OCI-M2 (cell line): ENCODE results near the gene SLC7A14.

ENCODE experiments used
- DNase-seq: peaks from one replicate; lab custom pipeline; 2025; ENCODE audit not compliant: unreplicated experiment; lab: John Stamatoyannopoulos, UW

Gene SLC7A14

DNA sequence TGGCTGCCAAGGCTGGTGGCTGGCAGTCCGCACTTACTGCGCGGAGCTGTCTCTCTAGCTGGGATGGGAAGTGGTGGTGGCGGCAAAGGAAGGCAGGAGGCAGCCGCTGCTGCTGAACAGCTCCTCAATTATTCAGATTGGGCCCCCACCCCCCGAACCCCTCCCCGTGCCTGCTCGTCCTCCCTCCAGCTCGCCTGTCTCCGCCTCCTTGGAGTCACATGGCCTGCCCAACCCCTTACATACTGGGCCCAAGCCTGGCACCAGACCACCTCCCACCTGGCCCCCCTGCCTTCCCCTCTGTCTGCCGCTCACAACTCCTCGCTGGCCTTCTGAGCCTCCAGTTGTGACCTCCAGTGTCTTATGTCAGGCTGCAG is at the start of gene SLC7A14:
SLC7A14 (minus strand) TSS at position 139 of the 374 bp plus-strand sequence. CDS start 59,139 bp downstream, outside the sequence.
- no peak for DNase-seq

DNA sequence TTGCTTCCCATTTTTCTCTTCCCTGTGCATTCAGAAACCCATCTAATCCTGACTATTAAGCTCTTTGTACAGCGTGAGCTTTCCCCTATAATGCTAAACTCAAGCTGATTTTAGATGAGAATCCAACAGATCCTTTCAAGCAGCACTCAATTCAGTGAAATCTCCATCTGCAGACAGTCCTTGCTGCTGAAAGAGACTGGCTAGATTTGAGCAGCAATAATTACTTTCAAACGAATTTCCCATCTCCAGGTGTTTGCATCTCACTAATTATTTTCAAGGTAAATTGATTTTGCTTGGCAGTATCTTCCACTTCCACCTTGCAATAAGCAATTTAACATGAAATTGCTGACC is 49.5 kb upstream of the SLC7A14 start:
- no peak for DNase-seq

DNA sequence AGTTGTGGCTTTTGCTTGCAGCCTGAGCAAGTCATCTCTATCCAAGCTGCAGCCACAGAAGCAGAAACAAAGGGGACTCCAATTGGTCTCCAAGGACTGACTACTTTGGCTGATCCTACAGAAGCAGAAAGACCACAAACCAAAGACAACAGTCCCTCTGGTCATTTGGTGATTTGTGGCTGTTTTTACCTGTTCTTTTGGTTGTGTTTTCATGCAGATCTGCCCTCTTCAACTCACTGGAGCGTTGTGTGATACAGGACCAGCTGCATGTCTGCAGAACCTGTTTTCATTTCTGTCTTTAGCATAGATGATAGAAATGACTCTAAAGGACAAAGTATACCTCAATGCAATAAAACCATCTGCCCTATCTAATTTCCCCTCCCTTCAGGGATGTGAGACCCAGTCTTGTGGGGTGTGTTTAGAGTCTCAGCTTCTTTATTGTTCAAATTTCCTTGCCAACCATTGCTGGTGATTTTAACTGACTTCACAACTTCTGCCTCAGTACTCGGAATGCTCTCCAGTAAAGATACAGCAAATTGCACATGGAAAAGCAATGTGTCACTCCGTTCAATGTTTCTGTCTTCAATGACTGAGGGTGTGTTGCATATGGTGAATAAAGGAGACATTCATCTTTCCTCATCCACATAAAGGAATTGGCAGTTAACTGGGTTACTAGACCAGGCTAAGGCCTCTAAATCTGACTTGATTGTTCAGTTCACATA is 48.9 kb upstream of the SLC7A14 start:
- DNase-seq = no peak

DNA sequence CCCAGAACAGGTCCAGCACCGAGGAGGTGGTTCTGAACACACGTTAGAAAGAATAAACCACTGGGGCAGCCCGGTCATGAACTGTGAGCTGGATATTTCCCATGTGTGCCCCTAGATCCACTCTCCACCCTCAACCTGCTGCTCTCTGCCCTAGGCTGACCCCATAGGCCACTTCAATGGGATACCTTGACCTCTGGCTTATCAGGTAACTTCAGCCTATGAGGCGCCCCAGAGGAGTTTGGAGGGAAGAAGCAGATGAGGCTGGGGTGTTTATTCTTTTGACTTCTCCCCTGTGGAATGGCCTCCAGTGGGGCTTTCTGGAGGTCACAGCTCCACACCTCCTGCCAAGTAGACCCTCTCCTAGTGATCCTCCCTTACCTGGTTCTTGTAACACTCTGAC is 47.7 kb upstream of the SLC7A14 start:
- no peak for DNase-seq

DNA sequence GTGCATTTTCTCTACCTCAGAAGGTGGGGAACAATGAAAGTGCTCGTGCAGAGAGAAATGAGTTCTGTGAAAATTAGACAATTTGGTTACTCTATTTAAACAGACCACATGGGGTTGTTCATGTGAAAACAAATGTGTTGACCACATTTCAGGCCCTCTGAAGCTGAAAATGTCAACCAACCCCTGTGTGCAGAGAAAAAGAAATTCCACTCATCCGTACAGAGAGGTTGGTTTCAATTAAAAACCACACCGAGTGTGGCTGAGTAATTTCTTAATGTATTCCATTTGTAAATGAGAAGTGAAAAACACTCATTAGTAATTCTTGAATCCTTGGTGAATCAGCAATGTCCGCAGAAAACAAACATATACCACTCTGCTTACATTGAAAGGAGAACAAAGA is 46.9 kb upstream of the SLC7A14 start:
- DNase-seq = no peak

DNA sequence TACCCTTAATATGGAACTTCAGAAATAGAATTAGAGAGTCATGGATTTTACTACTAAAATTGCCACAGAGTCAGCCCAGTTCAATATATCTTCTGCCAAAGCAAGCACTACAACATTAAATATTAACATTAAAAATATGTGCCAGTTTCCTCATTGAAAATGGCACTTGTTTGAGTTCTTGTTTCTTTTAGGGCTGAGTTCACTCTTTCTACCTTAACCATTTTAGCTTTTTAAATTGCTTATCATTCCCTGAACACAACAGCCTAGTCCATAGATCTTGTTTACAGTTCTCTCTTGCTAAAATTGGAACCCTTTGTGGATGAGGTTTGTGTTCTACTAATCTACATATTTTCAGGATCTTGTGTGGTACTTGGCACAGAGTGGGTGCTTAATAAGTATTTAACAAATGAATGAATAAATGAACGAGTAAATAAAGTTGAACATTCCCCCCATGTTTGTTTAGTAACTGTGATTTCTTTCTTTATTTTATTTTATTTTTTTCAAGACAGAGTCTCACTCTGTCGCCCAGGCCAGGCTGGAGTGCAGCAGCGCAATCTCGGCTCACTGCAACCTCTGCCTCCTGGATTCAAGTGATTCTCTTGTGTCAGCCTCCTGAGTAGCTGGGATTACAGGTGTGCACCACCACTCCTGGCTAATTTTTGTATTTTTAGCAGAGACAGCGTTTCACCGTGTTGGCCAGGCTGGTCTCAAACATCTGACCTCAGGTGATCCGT is 46.0 kb upstream of the SLC7A14 start:
- DNase-seq = no peak

DNA sequence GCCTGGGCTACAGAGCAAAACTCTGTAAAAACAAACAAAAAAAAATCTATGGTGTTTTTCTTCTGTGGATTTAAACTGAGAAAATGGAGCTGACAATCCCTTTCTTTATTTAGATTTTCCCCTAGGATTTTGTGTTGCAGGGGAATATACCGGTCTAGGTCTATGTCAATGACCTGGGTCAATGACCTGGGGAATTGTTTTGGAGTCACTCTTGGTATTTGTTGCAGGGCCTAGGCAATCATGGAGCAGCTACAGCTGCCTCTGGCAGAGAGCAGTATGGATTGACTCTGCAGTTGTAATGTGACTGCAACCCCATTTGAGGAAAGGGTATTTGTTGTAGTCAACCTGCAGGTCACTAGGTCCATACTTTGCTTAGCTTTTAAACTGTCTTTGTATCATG is 37.6 kb upstream of the SLC7A14 start:
- DNase-seq = no peak

DNA sequence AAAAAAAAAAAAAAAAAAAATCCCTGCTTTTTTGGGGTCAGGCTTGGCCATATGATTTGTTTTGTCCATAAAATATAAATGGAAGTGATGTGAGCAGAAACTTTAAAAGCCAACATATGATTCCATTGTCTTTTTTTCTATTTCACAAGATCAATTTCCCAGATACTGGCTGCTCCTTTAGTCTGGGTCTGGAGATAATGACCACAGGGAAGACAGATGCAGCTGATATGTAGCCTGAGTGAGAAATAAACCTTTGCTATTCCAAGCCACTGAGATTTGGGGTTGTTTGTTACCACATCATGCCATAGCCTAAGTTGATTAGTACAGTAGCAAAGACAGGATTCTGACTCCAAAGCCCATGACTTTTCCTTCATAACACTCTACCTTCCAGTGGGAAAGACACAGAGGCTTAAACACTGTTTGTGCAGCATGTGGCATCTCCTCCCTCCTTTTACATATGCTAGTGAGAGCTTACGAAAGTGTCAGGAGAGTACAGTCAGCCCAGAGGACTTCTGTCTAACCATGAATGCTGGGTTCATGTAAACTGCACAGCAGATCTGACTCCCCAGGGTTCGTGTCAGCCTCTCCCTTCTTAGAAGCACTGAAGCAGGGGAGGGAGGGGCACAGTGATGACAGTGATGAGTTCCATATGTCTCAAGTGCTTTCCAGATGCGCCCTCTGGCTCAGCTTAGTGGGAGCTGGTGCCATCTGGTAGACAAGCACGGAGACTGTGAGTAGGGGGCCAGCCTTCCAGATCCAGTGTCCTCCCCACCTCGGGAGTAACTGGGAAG is 36.7 kb upstream of the SLC7A14 start:
- no peak for DNase-seq

DNA sequence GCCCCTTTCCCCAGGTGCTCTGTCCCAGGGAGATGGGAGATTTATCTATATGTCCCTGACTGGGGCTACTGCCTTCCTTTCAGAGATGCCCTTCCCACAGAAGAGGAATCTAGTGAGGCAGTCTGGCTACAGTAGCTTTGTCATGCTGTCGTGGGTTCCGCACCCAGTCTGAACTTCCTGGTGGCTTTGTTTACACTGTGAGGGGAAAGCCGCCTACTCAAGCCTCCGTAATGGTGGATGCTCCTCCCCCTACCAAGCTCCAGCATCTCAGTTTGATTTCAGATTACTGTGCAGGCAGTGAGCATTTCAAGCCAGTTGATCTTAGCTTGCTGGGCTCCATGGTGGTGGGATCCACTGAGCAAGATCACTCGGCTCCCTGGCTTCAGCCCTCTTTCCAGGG is 35.4 kb upstream of the SLC7A14 start:
- no peak for DNase-seq

DNA sequence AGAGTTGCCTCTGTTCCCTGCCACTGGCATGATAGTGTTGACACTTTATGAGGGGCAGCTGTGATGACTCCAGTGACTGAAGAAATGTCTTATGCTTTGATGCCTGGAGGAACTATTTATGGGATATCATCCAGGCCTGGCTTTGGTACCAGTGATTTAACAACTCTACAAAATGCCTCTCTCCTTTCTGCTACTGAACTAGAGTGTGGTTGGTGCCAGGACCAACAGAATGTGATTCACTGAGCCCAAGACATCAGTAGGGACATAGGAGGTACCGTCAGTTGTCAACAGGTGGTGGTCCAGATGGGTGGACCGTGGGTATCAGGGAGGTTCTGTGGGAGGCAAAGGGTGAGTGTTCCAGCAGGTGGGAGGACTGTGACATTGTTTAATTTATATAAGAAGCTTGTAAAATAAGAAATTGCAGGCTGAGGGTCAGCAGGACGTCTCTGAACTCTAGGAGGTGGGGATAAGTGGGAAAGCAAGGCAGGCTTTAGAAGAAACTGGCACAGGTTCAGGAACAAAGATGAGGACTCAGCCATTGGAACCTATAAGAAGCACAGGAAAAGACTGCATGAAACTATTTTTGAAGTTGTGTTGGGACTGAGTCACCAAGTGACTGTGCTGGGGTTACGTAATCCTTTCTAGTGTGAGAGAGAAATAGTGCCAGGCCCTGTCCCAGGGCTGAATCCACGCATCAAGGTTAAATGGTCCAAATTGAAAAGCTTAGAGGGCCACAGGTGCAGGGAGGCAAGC is 28.5 kb upstream of the SLC7A14 start:
- DNase-seq = no peak

DNA sequence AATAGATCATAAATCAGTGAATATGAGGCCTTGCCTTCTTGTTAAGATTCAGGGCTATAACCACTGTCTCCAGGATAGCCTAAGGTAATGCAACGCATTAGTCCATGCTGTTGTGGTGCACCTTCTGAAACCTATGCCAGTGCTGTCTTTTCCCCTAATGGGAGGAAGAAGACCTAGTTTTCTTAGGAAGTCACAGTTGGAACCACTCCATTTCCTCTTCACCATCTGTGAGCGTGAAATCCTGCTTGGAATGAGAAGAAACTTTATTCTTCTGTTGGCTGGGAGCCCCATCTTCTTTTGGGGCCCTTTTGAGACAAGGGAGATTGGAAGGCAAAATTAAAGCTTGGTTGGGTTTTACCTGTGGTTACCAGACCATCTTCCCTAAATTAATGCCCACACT is 25.9 kb upstream of the SLC7A14 start:
- DNase-seq = no peak

DNA sequence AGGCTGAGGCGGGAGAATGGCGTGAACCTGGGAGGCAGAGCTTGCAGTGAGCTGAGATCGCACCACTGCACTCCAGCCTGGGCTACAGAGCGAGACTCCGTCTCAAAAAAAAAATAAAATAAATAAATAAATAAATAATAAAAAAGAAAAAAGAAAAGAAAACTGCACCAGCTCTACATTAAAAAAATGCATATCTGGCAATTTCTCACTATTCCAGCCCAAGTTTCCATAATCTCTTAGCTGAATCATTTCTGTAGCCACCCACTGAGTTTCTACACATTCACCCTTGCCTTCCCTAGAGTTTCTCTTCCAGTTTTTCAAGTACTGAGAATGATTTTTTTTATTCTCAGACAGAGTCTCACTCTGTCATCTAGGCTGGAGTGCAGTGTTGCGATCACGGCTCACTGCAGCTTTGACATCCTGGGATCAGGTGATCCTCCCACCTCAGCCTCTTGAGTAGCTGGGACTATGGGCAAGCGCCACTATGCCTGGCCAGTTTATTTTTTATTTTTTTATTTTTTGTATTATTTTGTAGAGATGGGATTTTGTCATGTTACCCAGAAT is 24.5 kb upstream of the SLC7A14 start:
- DNase-seq = no peak

DNA sequence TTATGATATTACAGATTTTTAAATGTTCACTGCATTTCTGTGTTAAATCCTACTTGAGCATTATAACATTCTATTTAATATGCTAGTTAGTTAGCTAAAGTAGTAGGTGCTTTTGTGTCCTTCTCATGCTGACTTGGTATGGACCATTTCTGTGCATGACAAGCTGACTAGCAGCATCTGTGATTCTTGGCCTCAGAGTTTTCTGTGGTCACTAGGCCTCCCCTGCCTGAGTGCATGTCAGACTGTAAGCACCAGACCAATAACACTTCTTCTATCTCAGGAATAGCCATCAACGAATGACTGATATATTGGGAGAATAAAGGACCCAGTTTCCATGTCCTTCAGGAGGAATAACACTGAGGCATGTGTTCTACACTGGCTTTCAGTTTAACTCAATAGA is 22.6 kb upstream of the SLC7A14 start:
- no peak for DNase-seq

DNA sequence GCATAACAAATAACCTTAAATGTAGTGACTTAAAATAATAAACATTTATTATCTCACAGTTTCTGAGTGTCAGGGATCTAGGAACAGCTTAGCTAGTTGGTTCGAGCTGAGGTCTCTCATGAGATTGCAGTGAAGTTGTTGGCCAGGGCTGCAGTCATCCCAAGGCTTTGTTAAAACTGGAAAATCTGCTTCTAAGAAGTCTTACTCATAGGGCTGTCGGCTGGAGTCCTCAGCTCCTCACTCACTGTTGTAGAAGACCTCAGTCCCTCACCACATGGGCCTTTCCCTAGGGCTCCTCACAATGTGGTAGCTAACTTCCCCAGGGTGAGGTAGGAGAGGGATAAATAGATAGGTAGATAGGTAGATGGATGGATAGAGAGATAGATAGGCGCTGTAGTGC is 20.8 kb upstream of the SLC7A14 start:
- no peak for DNase-seq

DNA sequence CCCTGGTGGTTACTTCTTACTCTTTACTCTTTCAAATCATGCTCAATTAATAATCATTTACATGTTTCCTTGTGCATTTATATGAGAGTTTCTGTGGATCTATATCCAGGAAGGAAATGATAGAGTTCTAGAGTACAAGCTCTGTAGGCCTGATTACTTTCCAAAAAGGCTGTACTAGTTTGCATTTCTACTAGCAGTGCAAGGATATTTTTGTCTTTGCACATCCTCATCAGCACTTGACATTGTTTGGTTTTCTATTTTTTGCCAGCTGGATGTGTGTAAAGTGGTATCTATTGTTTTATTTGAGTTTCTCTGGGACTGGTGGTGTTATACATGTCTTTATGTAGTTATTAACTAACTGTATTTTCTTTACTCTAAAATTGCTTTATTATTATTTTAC is 19.6 kb upstream of the SLC7A14 start:
- DNase-seq = no peak

DNA sequence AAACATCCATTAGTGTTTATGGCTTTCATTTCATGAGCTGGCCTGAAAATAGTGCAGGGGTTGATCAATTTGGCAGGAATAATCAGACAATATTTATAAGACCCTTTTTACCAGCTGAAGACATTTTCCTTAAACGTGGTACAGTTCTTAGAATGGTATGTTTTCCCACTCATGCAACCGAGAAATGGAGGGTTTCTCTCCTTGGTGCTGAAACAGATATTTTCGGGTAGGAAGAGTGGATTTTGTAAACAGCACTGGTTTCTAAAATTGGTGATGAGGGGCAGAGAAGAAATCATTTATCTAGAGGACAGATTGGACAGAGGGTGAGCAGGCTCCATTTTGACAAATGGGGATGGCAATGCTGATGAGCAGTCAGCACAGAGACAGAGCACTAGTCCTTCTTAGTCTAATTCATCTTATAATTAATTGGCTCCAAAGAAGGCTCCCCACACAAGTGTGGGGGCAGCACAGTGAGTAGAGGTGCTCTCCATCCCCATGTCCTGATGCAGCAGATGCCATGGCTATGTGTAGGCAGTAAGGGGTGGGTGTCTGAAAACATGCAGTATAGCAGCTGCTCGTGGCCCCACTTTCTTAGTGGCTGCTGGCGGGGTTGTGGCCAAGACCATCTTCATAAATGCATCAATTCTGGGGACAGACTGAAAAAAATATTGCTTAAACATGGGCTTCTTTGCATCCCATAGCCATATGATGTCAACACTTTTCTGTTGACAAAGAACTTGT is 18.1 kb upstream of the SLC7A14 start:
- DNase-seq = no peak

DNA sequence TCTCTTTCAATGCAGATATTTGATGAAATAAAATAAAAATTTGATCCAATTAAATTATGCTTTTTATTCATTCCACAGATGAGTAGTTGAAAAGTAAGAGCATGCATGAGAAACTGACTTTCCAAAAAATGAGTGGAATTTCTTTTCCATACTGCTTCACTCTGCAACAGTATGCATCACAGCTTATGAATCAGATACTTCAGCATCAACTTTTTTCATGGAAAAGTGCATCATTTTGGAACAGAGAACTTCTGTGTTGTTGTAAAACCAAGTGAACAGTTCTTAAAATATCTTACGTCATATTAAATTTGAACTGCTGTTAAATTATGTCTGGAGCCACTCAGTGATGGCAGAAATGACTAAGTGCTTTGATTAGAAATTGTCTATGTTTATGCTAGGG is 16.7 kb upstream of the SLC7A14 start:
- DNase-seq = no peak

DNA sequence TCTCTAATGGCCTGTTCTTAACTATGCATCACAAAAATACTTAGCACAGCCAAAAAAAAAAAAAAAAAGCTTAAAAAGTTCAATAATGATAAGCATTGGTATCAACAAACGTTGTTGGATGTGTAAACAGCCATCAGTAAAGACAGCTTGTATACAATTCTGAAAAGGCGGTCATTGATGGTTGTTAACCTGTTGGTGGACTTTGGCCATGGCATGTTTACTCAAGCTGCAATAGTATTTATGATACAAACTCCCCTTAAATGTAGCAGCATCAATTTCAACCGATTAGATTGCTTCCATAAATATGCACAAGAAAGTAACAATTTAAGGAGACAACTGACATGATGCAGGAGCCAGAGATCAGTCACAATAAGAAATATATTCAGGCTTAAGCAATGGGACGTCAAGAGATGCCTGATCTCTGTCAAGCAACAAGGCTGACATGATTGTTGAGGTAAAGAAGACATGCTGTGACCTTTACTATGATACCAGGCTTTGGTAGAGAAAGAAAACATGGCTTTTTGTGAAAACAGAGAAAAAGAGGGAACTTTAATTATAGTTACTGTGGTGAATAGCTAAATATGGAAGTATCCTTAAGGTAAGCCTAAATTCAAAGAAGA is 14.2 kb upstream of the SLC7A14 start:
- DNase-seq = no peak

DNA sequence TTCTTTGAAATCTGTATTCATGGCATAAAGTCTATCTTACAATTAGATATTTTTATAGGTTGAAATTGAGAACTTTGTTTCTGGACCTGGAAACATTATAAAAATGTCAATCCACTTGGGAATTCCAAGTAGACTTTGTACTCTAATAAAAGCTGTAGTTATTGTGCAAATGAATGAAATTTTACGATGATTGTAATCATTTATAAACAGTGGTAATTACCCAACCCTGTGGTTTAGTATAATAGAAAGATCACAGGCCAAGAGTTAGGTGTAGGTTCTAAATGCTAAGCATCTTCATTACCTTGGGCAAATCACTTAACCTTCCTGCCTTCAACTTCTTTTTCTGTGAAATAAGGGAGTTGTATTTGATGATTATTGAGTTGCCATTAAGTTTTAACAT is 13.2 kb upstream of the SLC7A14 start:
- no peak for DNase-seq

DNA sequence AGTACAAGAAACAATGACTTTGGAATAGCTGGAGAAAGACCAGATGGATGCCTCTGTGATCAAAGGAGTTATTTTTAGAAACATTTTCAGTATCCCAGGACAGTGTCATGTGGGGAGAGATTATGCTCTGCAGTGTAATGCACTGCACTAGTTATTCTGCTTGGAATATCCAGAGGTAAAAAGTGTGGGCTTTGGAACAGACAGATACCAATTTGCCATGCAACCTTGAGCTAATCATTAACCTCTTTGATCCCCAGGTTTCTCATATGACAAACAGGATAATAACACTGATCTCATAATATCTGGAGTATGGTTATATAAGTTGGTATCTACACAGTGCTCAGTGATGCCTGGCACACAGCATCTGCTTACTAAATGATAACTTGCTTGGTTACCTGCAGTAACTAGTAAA is 12.2 kb upstream of the SLC7A14 start:
- no peak for DNase-seq
